Measurements from ENCODE around the gene ISG15.
"Not testable (repeated sequence)": the region's sequence is repeated elsewhere in the genome, so short reads cannot be mapped to it uniquely, and the experiment has no call there.

Gene ISG15

DNA sequence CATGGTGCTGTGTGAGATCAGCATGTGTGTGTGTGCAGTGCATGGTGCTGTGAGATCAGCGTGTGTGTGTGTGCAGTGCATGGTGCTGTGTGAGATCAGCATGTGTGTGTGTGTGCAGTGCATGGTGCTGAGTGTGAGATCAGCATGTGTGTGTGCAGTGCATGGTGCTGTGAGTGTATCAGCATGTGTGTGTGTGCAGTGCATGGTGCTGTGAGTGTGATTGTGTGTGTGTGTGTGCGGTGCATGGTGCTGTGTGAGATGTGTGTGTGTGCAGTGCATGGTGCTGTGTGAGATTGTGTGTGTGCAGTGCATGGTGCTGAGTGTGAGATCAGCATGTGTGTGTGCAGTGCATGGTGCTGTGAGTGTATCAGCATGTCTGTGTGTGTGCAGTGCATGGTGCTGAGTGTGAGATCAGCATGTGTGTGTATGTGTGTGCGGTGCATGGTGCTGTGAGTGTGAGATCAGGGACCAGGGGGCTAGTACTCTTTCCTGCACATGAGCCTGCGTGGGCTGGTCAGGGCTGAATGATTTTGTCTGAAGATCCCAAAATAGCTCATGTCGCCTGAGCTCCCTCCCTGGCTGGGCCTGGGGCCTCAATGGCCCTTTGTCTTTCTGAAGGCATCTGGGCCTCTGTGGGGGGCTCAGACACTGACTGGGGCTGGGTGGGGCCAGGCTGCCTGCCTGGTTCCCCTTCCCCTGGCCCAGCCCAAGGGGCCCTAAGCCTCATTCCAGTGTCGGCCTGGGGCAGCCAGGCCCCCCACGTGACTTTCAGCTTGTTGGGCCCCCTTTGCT is 17.8 kb downstream of the ISG15 start:
- DNase-seq (ENCODE audit: low spot score) = not testable (repeated sequence)

DNA sequence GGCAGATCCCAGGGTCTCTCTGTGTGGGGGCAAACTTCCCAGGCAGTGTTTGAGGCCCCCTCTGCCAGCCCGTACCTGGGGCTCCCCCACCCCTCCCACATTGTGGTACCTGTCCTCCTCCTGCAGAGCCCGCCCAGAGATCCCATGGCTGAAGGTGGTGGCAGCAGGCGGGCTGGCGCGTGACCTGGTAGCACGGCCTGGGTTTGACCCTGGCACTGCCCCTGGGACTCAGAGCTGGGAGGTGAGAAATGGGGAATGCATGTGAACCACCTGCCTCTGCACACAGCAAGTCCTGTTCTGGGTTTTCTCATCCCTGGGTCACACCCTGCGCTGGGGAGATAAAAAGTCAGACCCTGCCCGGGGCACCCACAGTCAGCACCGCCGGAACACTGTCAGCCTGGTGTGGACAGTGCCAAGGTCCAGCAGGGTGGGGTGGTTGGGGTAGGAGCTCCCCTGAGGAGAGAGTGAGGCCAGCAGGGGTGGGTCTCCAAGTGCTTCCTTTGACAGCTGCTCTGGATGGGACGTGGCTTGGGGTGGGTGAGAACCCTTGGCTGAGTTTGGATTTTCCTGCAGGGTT is 18.4 kb downstream of the ISG15 start:
- no peak for DNase-seq (ENCODE audit: low spot score)

DNA sequence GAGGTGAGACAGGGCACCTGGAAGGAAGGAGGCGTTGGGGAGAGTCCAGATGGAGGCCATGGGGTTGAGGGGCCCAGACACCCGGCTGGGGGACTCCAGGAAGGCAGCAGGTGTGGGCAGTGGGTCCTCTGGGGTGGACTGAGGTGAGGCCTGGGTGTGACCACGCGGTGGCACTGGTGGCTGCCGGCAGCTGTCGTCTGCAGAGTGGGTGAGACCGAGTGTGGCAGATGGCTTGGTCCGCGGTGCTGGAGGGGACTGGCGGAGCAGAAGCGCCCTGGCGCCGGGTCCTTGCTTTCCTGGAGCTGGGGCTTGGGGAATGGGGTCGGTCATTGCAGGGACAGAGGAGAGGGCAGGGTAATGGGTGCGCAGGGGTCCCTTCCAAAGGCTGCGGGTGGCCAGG is 19.1 kb downstream of the ISG15 start:
- DNase-seq (ENCODE audit: low spot score) = no peak

DNA sequence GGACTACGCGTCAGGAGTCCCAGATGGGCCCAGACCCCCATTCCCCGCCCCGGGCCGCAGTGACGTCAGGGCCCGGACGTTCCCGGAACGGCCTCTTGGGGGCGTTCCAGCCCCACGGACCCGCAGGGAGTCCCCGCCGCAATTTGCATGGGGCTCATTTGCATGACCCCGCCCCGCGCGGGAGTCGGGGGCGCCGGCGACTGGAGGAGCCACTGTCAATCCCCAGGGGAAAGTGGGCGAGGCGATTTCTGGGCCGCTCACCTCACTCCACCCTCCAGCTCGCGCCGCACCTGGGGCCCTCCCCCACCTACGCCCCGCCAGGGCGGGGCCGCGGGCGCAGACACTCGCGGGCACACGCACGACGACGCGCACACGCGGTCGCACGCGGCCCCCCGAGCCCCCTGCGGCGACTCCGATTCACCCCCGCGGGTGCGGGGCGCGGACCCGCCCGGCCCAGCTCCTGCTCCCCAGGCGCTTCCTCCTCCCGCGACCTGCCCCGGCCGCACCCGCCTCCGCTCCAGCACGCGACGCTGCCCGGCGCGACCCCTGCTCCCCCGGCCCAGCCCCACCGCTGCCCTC is 19.8 kb downstream of the ISG15 start:
- DNase-seq (ENCODE audit: low spot score) = peak; percentile 70

DNA sequence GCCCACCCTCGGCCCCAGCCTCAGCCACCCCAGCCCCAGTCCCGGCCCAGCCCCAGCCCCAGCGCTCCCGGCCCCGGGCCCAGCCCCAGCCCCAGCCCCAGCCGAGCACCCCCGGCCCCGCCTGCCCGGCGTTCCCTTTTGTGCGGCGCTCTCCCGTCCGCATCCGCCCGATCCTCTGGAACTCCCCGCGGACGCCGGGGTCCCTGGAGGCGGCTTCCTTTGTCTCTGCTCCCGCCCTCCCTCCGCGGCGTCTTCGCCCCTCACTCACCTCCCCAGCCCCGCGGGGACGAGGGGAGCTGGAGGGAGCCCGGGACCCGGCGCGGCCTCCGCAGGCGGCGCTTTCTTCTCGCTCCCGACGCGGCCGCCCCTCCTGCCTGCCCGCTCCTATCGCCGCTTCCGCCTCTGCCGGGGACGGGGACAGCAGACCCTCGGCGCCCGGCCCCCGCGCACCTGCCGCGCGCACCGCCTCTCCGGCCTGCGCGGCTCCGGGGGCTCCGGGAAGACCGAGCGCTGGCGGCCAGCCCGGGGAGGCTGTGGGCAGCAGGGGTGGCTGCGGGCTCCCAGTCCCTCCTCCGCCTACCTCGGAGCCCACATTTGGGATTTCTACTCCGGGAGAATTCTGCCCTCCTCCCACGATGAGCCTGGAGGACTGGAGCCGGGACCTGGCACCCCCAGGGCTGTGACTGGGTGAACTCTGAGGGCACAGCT is 20.6 kb downstream of the ISG15 start:
- no peak for DNase-seq (ENCODE audit: low spot score)

DNA sequence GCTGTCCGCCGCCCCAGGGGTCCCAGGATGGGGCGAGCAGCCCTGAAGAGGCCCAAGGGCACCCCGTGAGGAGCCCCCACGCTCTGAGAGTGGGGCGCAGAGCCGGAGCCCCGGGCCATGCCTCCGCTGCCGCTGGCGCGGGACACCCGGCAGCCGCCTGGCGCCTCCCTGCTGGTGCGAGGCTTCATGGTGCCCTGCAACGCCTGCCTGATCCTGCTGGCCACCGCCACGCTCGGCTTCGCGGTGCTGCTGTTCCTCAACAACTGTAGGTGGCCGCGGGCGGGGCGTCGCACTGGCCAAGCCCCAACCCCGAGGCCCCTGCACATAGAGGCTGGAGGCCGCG is 21.1 kb downstream of the ISG15 start:
- no peak for DNase-seq (ENCODE audit: low spot score)

DNA sequence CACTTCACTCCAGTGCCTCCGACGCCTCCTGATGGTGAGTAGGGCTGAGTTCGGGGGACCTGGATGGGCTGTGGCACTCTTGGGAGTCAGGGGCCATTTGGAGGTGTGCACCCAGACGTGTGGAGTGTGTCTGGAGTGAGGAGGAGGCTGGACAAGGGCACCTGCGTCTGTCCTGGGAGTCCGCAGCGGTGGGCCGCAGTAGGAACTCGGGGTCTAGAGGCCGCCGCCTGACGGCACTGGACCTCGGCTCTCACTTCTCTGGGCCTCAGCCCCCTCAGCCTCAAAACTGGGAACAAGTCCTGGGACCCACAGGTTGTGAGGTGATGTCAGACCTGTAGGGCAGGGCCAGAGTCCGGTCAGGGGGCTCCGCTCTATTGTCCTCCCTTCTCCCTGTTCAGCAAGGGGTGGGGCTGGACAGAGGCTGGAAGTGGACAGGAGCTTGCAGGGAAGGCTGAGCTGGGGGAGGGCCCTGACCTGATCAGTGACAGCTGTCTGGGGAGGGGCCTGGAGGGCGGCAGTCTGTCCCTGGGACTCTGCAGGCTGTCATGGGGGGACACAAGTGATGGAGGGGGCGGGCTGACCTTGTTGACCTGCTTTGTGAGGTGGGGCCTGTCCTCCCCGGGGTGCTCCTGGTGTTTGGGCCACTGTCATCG is 22.1 kb downstream of the ISG15 start:
- DNase-seq (ENCODE audit: low spot score) = no peak

DNA sequence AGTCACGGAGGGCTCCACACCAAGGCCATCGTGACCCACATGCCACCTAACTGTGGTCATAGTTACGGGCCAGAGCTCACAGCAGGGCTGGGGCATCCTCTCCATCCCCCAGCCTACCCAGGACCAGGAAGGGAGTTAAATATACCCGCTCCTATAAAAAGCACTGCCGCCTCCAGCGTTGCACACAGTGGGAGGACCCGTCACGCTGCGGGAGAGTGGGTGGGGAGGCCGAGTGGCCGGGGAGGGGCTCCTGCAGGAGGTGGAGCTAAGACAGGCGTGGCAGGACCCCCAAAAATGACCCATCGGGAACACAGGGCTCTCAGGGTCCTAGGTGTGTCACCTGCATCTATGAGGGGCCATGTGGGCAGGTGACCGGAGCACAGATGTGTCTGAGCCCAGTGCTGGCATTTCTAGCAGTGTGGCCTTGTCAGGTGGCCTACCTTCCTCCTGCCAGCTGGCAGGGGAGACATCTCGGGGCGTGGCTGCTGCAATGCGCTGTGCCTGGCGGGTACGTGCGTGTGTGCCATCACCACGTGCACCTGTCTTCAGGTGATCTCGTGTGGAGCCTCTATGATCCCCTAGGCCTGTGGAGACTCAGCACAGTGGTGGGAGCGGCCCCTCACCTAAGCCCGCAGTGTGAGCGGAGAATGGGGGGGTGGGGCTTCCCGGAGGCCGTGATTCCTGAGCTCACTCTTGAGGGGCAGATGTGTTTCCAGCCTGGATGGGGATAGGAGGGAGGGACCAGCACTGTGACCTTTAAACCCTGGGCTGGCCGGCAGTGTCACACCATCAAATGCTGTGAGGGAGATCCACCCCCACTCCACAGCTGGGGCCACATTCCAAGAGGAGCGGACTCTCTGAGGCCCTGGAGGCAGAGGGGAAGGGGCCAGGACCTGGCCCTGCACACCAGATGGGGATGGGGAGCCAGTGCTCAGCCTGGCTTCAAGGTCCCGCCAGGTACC is 24.4 kb downstream of the ISG15 start:
- DNase-seq (ENCODE audit: low spot score) = no peak

DNA sequence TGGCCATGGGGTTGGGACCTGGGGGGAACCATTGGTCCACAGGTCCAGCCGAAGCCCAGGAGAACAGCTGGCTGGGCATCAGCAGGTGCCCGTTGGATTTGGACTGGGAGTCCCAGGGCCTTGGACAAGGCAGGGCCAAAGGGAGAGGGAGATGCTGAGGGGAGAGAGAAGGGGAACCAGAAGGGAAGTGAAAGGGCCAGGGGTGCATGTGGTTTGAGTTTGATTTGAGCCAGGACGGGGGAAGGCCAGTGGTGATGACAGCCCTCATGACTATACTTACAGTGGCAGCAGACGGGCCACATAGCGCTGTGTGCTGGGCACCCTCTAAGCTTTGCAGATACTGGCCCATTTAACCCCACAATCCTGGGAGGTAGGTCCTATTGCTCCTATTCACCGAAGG is 25.4 kb downstream of the ISG15 start:
- DNase-seq (ENCODE audit: low spot score) = no peak

DNA sequence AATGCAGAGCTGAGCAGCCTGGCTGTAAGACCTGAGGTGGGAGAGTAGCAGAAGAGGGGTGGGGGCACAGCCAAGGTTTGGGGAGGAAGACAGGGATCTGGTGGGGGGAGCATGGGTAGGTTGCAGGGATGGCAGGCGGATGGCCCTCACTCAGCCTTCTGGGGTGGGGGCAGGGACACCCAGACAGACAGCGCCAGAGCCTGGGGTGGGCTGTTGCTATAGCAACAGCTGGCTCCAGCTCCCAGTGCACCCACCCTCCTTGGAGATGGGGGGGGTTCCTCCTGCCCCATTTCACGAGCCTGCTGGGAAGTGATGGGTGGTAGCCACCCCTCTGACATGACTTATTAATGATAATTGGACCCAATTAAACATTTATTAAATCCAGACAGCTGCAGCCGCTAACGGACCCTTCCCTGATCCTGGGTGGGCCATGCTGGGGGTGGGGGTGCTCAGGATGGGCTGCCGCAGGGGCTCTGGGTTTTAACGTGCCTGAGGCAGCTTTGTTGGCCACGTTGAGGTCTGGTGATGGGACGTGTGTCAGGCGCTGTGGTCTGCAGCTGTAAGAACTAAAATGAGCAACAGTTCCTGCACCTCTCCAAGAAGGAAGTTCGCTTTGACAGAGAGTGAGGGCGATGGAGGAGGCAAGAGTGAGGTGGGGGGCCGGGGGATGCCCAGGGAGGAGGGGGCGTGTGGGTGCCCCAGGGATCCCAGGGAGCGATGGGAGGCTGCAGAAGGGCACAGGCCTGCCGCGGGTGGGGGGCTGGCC is 26.0 kb downstream of the ISG15 start:
- no peak for DNase-seq (ENCODE audit: low spot score)

DNA sequence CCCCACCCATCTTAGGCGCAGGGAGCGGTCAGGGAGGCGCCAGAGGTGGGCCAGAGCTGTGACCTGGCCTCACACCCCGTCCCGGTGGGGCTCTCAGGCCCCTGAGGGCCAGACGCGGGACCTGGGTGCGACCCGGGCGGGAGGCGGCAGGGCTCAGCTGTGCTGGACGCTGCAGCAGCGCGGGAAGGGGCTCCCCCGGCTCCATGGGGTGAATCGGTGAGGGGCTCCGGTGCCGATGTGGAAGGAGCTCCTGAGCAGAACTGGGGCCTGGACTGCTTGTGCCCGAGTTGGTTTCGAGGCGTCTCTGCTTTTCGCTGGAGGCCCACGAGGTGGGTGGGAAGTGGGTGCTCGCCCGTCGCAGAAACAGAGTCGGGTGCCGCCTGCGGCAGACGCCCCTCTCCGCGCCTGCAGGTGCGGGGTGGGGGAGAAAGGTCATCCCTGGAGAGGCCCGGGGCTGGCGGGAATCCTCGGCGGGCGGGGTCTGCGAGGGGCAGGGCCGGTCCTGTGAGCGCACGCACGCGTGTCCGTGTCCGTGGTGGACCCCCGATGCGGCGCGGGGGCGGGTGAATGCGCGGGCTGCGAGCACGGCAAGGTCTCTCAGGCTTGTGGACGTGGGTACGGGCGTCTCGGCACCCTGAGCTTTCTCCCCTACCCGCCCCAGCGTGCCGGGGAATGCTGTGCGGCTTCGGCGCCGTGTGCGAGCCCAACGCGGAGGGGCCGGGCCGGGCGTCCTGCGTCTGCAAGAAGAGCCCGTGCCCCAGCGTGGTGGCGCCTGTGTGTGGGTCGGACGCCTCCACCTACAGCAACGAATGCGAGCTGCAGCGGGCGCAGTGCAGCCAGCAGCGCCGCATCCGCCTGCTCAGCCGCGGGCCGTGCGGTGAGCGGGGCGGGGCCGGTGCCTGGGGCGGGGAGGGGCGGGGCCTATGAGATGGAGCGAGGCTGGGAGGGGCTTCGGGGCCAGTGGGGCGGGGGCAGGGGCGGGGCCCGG is 27.0 kb downstream of the ISG15 start:
- peak; percentile 60 for DNase-seq (ENCODE audit: low spot score)

DNA sequence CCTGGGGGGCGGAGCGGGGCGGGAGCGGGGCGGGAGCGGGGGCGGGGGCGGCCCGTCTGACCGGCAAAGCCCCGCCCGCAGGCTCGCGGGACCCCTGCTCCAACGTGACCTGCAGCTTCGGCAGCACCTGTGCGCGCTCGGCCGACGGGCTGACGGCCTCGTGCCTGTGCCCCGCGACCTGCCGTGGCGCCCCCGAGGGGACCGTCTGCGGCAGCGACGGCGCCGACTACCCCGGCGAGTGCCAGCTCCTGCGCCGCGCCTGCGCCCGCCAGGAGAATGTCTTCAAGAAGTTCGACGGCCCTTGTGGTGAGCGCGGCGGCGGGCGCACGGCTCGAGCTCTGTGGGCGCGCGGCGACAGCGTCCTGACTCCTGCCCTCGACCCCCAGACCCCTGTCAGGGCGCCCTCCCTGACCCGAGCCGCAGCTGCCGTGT is 27.8 kb downstream of the ISG15 start:
- DNase-seq (ENCODE audit: low spot score) = peak; percentile 30

DNA sequence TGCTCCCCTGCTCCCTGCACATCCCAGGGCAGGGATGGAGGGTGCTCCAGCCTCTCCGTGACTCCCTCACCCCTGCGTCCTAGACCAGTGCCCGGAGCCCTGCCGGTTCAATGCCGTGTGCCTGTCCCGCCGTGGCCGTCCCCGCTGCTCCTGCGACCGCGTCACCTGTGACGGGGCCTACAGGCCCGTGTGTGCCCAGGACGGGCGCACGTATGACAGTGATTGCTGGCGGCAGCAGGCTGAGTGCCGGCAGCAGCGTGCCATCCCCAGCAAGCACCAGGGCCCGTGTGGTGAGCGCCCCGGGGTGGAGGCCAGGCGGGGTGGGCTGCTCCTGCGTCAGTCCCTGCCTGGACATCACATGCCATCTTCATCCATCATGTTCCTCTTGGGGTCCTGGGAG is 28.6 kb downstream of the ISG15 start:
- no peak for DNase-seq (ENCODE audit: low spot score)

DNA sequence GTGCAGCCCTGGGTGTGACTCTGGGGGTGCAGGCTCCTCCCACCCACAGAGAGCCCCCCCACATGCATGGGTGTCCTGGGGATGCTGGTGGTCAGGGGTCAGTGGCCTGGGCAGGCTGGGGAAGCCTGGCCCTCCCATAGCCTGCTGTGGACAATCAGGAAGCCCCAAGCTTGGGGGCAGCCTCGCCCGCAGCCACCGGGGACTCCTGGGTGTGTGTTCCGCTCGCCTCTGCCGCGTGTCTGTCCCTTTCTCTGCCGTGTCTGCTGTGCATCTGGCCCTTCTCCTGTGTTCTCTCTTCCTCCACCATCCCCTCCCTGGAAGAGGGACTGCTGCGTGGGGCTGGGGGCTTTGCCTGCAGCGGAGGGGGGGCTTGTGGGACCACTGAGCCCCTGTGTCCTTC is 29.5 kb downstream of the ISG15 start:
- DNase-seq (ENCODE audit: low spot score) = no peak

DNA sequence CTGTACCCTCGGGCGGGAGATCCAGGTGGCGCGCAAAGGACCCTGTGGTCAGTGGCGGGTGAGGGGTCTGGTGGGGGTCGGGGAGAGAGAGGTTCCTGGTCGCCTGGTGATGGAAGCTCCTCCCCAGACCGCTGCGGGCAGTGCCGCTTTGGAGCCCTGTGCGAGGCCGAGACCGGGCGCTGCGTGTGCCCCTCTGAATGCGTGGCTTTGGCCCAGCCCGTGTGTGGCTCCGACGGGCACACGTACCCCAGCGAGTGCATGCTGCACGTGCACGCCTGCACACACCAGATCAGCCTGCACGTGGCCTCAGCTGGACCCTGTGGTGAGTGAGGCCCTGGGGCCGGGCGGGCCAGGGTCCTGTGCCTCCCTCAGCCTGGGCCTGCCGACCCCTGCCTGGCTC is 30.1 kb downstream of the ISG15 start:
- no peak for DNase-seq (ENCODE audit: low spot score)

DNA sequence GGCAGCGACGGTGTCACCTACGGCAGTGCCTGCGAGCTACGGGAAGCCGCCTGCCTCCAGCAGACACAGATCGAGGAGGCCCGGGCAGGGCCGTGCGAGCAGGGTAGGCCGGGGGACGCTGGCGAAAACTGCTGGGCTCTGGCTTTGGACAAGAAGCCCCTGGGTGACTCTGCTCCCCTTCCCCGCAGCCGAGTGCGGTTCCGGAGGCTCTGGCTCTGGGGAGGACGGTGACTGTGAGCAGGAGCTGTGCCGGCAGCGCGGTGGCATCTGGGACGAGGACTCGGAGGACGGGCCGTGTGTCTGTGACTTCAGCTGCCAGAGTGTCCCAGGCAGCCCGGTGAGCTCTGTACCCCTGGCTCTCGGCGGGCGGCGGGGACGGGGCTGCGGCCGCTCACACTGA is 30.6 kb downstream of the ISG15 start:
- no peak for DNase-seq (ENCODE audit: low spot score)

DNA sequence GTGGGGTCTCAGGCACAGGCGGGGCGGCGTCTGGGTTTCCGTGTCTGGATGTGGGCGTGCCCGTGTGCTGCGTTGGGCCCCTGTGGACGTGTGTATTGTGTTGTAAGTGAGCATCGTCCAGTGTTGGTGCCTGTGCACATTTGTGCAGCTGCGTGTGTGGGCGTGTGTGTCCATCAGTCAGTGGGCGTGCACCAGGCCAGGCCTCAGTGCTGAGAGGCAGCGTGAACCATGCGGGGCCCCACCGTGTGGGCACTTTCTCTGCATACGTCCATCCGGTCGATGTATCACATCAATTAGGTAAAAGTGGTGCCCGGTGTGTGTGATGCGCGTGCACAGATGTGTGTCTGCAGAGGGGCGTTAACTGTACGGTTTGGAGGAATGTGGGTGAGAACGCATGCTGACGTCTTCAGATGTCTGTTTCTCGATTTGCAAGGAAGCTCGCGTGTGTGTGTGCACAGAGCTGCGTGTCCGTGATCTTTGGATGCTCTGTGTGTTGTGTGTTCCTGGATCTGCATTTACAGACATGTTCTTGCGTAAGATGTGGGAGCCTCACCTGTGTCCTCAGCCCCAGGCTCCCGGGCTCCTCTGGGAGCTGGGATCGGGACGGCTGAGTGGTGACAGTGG is 31.3 kb downstream of the ISG15 start:
- DNase-seq (ENCODE audit: low spot score) = no peak

DNA sequence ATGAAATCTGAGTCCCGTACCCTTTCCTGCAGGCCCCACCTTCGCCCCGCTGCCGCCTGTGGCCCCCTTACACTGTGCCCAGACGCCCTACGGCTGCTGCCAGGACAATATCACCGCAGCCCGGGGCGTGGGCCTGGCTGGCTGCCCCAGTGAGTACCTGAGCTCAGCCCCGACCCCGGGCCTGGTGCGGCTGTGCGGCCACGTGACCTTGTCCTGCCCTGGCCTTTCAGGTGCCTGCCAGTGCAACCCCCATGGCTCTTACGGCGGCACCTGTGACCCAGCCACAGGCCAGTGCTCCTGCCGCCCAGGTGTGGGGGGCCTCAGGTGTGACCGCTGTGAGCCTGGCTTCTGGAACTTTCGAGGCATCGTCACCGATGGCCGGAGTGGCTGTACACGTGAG is 31.8 kb downstream of the ISG15 start:
- DNase-seq (ENCODE audit: low spot score) = no peak

DNA sequence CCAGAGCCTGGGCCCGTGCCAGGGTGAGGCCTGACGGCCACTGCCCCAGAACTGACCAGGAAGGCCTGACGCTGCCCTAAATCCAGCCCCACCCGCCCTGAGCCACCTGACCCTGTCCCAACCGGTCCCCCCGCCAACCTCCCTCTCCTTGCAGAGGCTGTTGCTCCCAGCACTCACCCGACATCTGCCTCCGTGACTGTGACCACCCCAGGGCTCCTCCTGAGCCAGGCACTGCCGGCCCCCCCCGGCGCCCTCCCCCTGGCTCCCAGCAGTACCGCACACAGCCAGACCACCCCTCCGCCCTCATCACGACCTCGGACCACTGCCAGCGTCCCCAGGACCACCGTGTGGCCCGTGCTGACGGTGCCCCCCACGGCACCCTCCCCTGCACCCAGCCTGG is 32.9 kb downstream of the ISG15 start:
- no peak for DNase-seq (ENCODE audit: low spot score)
